Fibroblast of lung (primary cell): ENCODE measurements around the gene ATP10A. TPM values are rescaled to one million over a fixed set of nuclear protein-coding genes. Genes with fewer than 3 reads are reported as not detected.
"Not testable (repeated sequence)": the region's sequence is repeated elsewhere in the genome, so short reads cannot be mapped to it uniquely, and the experiment has no call there.

Experiments used
- DNase-seq, 2 donors: peaks; one replicate each; pipeline versions ENCODE4 v3.0.0 to v3.0.0-alpha.2; 2010; ENCODE audit warnings: low read depth in 2 of 2
- H2AFZ ChIP-seq: 2 replicates; pipeline ENCODE4 v1.5.1; 2012; ENCODE audit warnings: low read length, control low read depth, inconsistent platforms
- H3K27ac ChIP-seq: 2 replicates; pipeline ENCODE4 v1.5.1; 2011; ENCODE audit warnings: low read length, control low read depth; ENCODE audit not compliant: insufficient read depth
- H3K27me3 ChIP-seq: 2 replicates; pipeline ENCODE4 v1.5.1; 2011; ENCODE audit warnings: mild to moderate bottlenecking, low read length; ENCODE audit not compliant: control insufficient read depth, insufficient read depth
- H3K36me3 ChIP-seq: 2 replicates; pipeline ENCODE4 v1.5.1; 2011; ENCODE audit warnings: low read length; ENCODE audit not compliant: control insufficient read depth, insufficient read depth
- H3K4me1 ChIP-seq: 2 replicates; pipeline ENCODE4 v1.5.1; 2011; ENCODE audit warnings: low read length; ENCODE audit not compliant: control insufficient read depth, insufficient read depth; ENCODE audit errors: extremely low read depth
- H3K4me2 ChIP-seq: 2 replicates; pipeline ENCODE4 v1.5.1; 2011; ENCODE audit warnings: low read length, control low read depth; ENCODE audit not compliant: insufficient read depth; ENCODE audit errors: extremely low read depth
- H3K4me3 ChIP-seq, 4 experiments: fragments of 200-600 bp in 1 of 4; sonication (generic) in 1 of 4; replicated peaks in 1 of 4; 2 replicates each; pipeline ENCODE4 v1.5.1; 2011 to 2016; ENCODE audit warnings: low read length in 4 of 4, low read depth in 3 of 4, mild to moderate bottlenecking in 3 of 4, control low read depth in 2 of 4, inconsistent platforms in 1 of 4, mixed read lengths in 1 of 4; ENCODE audit not compliant: insufficient read depth in 1 of 4; ENCODE audit errors: control extremely low read depth in 1 of 4
- H3K79me2 ChIP-seq: 2 replicates; pipeline ENCODE4 v1.5.1; 2012; ENCODE audit warnings: mild to moderate bottlenecking, low read length, inconsistent platforms; ENCODE audit not compliant: control insufficient read depth, insufficient read depth
- H3K9ac ChIP-seq: 2 replicates; pipeline ENCODE4 v1.5.1; 2011; ENCODE audit warnings: mild to moderate bottlenecking, low read length, control low read depth; ENCODE audit not compliant: insufficient read depth
- H3K9me3 ChIP-seq: 2 replicates; pipeline ENCODE4 v1.5.1; 2012; ENCODE audit warnings: low read depth, low read length; ENCODE audit not compliant: control insufficient read depth, insufficient read depth
- H4K20me1 ChIP-seq: 2 replicates; pipeline ENCODE4 v1.5.1; 2011; ENCODE audit warnings: low read length; ENCODE audit not compliant: control insufficient read depth, insufficient read depth; ENCODE audit errors: extremely low read depth
- EZH2 ChIP-seq: IDR thresholded peaks from 2 replicates; pipeline ENCODE4 v1.5.1; 2012; ENCODE audit warnings: low read length, control low read depth, mild to moderate bottlenecking; ENCODE audit errors: missing control alignments
- polyA plus RNA-seq, 2 donors: library from polyadenylated mRNA; depleted of rRNA in 1 of 2; stranded (reverse) in 1 of 2; unstranded in 1 of 2; fragments of >200 nt; gene quantifications; 2 replicates each; pipeline ENCODE4 v1.2.1, GENCODE V29; 2011 to 2012; ENCODE audit warnings: missing spikeins in 1 of 2
- total RNA-seq: library from RNA; depleted of rRNA; stranded (reverse); fragments of >200 nt; gene quantifications from 2 replicates; pipeline ENCODE4 v1.2.1, GENCODE V29; 2014
- TF ChIP-seq, protein P1 (sequence below), 2 donors: IDR thresholded peaks in 1 of 2; conservative IDR thresholded peaks in 1 of 2; 1 replicate in 1 of 2; 2 replicates in 1 of 2; pipeline ENCODE4 v1.5.1; 2011 to 2012; ENCODE audit warnings: low read length in 2 of 2, control low read depth in 1 of 2, inconsistent platforms in 1 of 2, low read depth in 1 of 2, mild to moderate bottlenecking in 1 of 2

Gene ATP10A
- total and polyA plus RNA-seq, 2 donors (not counting 1 experiment from before 2014, with no cell fraction given): 12.7 to 13.8 TPM

- Histone ChIP-seq H3K4me3 (no peak overlapping the region), H3K9ac (no peak overlapping the region), H3K27me3 (no peaks in the 10 kb centered on the region), H4K20me1 (no peaks in the 10 kb centered on the region), H3K4me2 (peak overlapping the region; percentile 90), H3K9me3 (no peaks in the 10 kb centered on the region), H2AFZ (no peak overlapping the region), H3K36me3 (no peaks in the 10 kb centered on the region), H3K79me2 (peaks cover 49% of the 10 kb centered on the region), H3K4me1 (peaks cover 5% of the 10 kb centered on the region), H3K27ac (no peak overlapping the region)
- TF ChIP-seq EZH2: no peak
- TF ChIP-seq, protein P1, sequence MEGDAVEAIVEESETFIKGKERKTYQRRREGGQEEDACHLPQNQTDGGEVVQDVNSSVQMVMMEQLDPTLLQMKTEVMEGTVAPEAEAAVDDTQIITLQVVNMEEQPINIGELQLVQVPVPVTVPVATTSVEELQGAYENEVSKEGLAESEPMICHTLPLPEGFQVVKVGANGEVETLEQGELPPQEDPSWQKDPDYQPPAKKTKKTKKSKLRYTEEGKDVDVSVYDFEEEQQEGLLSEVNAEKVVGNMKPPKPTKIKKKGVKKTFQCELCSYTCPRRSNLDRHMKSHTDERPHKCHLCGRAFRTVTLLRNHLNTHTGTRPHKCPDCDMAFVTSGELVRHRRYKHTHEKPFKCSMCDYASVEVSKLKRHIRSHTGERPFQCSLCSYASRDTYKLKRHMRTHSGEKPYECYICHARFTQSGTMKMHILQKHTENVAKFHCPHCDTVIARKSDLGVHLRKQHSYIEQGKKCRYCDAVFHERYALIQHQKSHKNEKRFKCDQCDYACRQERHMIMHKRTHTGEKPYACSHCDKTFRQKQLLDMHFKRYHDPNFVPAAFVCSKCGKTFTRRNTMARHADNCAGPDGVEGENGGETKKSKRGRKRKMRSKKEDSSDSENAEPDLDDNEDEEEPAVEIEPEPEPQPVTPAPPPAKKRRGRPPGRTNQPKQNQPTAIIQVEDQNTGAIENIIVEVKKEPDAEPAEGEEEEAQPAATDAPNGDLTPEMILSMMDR (conservative IDR thresholded peaks at IDR 0.05 in 1 of 2, IDR thresholded peaks at IDR 0.05 in 1 of 2; ENCODE audit: low read depth in 1 of 2, low read length in 2 of 2): no peak
- no peak for DNase-seq
Observed at GRCh38 chr15:25858952-25859760, 4.0 kb downstream of the ATP10A start.

DNA sequence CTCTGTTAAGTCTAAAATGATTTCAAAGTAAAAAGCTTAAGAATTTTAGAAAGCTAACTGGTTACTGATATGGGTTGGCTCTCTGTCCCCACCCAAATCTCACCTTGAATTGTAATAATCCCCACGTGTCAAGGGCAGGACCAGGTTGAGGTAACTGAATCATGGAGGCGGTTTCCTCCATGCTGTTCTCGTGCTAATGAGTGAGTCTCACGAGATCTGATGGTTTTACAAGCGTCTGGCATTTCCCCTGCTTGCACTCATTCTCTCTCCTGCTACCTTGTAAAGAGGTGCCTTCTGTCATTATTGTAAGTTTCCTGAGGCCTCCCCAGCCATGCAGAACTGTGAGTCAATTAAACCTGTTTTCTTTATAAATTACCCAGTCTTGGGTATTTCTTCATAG, 7.1 kb downstream of the ATP10A start:
- H3K4me2 ChIP-seq, H4K20me1 ChIP-seq, DNase-seq, H3K27ac ChIP-seq, H3K36me3 ChIP-seq, H3K4me3 ChIP-seq, H3K4me1 ChIP-seq, H3K9me3 ChIP-seq, H2AFZ ChIP-seq, H3K27me3 ChIP-seq, H3K9ac ChIP-seq: not testable (repeated sequence)
- peaks cover 37% of the 10 kb centered on the region for H3K79me2 ChIP-seq

- TF ChIP-seq EZH2: no peak
- TF ChIP-seq, protein P1 (conservative IDR thresholded peaks at IDR 0.05 in 1 of 2, IDR thresholded peaks at IDR 0.05 in 1 of 2; ENCODE audit: low read depth in 1 of 2, low read length in 2 of 2): no peak
- H3K27ac ChIP-seq: no peak overlapping the region
- no peak overlapping the region for H3K4me3 ChIP-seq
- H3K4me2 ChIP-seq: no peak overlapping the region
- DNase-seq: no peak
- no peaks in the 10 kb centered on the region for H3K27me3 ChIP-seq
- no peaks in the 10 kb centered on the region for H3K9me3 ChIP-seq
- no peak overlapping the region for H3K9ac ChIP-seq
- no peaks in the 10 kb centered on the region for H3K36me3 ChIP-seq
- peaks cover 19% of the 10 kb centered on the region for H3K4me1 ChIP-seq
- no peaks in the 10 kb centered on the region for H4K20me1 ChIP-seq
- H2AFZ ChIP-seq: no peak overlapping the region
- H3K79me2 ChIP-seq: peaks cover 19% of the 10 kb centered on the region
Observed at GRCh38 chr15:25852661-25853524, 10.2 kb downstream of the ATP10A start.
